Measurements from ENCODE around the gene ACTL10. TPM values are rescaled to one million over a fixed set of nuclear protein-coding genes. Genes with fewer than 3 reads are reported as not detected.

ACTL10 gene
- total and polyA plus RNA-seq, 11 donors = 0.13 to 1.1 (median 0.36) TPM

DNA sequence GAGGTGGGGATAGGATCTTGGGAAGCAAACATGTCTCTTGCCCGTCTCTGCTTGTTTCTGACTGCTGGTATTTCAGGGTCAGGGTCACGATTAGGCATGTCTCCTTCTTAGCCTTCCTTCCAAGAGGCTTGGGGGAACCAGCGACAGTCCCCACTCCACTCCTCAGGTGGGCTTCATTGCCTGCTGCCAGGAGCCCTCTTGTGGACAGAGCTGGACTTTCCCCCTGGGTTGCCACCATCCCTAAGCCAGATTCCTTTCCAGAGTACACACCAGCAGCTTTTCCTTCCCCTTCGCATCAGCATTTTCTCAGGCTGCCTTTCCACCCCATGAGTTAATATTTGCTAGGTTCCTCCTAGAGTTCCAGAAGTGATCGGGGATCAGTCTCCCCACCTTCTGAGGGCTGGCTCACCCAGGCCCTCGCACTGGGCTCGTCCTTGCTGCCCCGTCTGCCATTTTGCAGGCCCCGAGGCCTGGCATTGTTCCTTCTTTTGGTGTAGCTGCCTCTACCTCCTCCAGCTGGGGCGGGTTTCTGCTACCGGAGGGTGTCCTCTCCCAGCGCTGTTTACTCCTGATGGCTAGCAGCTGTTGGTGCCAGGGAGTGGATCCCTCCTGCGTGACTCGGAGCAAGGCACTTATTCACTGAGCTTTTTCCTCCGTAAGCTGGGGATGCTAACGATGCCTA is 13.4 kb upstream of the ACTL10 start:
- DNase-seq (peak in 3 of 5 donors; percentile 61 to 67 (median 61)), ATAC-seq (peak; percentile 45 to 66 (median 58))
- TF ChIP-seq, protein P1, sequence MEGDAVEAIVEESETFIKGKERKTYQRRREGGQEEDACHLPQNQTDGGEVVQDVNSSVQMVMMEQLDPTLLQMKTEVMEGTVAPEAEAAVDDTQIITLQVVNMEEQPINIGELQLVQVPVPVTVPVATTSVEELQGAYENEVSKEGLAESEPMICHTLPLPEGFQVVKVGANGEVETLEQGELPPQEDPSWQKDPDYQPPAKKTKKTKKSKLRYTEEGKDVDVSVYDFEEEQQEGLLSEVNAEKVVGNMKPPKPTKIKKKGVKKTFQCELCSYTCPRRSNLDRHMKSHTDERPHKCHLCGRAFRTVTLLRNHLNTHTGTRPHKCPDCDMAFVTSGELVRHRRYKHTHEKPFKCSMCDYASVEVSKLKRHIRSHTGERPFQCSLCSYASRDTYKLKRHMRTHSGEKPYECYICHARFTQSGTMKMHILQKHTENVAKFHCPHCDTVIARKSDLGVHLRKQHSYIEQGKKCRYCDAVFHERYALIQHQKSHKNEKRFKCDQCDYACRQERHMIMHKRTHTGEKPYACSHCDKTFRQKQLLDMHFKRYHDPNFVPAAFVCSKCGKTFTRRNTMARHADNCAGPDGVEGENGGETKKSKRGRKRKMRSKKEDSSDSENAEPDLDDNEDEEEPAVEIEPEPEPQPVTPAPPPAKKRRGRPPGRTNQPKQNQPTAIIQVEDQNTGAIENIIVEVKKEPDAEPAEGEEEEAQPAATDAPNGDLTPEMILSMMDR (IDR thresholded peaks at IDR 0.05) = peak; percentile 46 to 82 (median 74)
- TF ChIP-seq POLR2A (IDR thresholded peaks at IDR 0.05) = no peak
- no peaks in the 10 kb centered on the region for H3K9me3 ChIP-seq
- H3K36me3 ChIP-seq = peaks cover 0 to 18% (median 8%) of the 10 kb centered on the region in 9 donors
- WGBS, 4 donors = 45 to 52% (median 48%) methylated on average over 16 of the region's 16 CpGs
- H3K27me3 ChIP-seq = no peaks in the 10 kb centered on the region
- H3K4me1 ChIP-seq = peaks cover 0 to 27% (median 12%) of the 10 kb centered on the region in 12 donors
- H3K4me3 ChIP-seq = peak overlapping the region in 5 of 12 donors; percentile 3 to 28 (median 23)
- intact Hi-C loops (cut with DNase I) = loop anchor here in 9 of 10 donors (2.0 to 5.0 kb wide), 3 partner anchors 191 to 197 kb away; no protein-coding TSS in a partner anchor
- H3K27ac ChIP-seq = peak overlapping the region in 2 of 12 donors; percentile 25 to 29

DNA sequence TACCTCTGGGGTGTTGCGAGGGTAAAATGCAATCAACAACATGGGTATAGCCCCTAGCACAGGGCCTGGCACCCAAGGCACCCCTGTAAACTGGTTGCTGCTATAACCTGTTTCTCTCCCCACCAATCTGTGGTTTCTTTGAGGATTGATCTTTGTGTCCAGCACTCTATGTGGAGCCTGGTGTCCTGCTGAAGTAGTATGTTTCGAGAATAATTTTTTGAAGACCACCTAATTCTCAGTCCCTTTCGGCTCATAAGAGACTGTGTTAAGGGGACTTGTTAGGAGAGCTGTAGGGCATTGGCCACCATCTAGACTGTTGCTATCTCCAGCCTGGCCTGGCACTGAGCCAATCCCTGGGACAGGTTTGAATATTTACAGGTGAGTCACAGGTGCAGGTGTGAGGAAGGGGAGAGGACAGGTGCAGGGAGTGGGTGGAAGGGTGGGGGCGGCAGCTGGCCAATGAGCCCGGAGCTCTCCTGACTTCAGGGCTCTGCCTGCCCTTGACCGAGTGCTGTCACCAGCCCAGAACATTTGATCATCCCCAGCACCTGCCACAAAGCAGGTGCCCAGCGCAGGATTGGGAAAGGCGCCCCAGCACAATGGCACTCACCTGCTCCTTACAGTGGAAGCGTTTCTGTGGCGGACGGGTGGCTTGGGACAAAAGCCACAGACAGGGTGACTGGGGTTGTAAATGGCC is 12.7 kb upstream of the ACTL10 start:
- ATAC-seq = peak in 3 of 4 donors; percentile 5 to 29 (median 12)
- Histone ChIP-seq H3K4me3 (peak overlapping the region in 2 of 12 donors; percentile 3 to 28), H3K27me3 (no peaks in the 10 kb centered on the region), H3K27ac (no peak overlapping the region), H3K36me3 (peaks cover 0 to 23% (median 8%) of the 10 kb centered on the region in 9 donors), H3K4me1 (peaks cover 0 to 20% (median 8%) of the 10 kb centered on the region in 12 donors), H3K9me3 (no peaks in the 10 kb centered on the region)
- DNase-seq = no peak
- intact Hi-C loops (cut with DNase I) = loop anchor here in 9 of 10 donors (2.0 to 5.0 kb wide), 3 partner anchors 192 to 197 kb away; no protein-coding TSS in a partner anchor
- TF ChIP-seq POLR2A (IDR thresholded peaks at IDR 0.05) = no peak
- TF ChIP-seq, protein P1 (IDR thresholded peaks at IDR 0.05) = no peak
- WGBS, 4 donors = 83 to 90% (median 84%) methylated on average over 11 of the region's 11 CpGs

DNA sequence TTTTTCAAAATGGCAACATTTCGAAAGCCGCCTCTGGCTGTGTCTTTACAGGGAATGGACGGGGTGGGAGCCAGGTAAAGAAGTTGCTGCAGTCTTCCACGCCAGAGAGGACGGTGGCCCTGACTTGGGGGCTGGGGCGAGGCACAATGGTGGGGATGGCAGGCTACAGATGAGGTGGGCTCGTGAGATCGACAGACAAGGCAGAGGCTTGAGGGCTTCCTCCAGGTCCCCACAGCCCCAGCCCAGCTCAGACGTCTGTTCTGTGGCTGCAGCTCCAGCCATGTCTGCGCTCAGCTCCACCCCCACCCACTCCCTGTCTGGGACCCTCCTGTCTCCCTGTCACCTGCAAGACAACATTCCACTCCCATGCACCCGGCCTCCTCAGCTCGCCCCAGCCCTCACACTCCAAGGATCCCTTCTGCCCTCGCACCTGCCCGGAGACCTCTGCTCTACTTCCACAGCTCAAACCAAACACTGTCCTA is 12.0 kb upstream of the ACTL10 start:
- H3K9me3 ChIP-seq = no peaks in the 10 kb centered on the region
- H3K36me3 ChIP-seq = peaks cover 0 to 30% (median 11%) of the 10 kb centered on the region in 9 donors
- DNase-seq = no peak
- no peaks in the 10 kb centered on the region for H3K27me3 ChIP-seq
- H3K4me1 ChIP-seq = peaks cover 0 to 17% (median 6%) of the 10 kb centered on the region in 12 donors
- intact Hi-C loops (cut with DNase I) = loop anchor here in 6 of 10 donors (5.0 kb wide), 2 partner anchors 192 to 197 kb away; no protein-coding TSS in a partner anchor
- ATAC-seq = peak in 2 of 4 donors; percentile 1 to 5
- no peak overlapping the region for H3K4me3 ChIP-seq
- H3K27ac ChIP-seq = no peak overlapping the region
- no peak for TF ChIP-seq POLR2A (IDR thresholded peaks at IDR 0.05)
- TF ChIP-seq, protein P1 (IDR thresholded peaks at IDR 0.05) = no peak
- WGBS, 4 donors = 71 to 79% (median 76%) methylated on average over 14 of the region's 14 CpGs

DNA sequence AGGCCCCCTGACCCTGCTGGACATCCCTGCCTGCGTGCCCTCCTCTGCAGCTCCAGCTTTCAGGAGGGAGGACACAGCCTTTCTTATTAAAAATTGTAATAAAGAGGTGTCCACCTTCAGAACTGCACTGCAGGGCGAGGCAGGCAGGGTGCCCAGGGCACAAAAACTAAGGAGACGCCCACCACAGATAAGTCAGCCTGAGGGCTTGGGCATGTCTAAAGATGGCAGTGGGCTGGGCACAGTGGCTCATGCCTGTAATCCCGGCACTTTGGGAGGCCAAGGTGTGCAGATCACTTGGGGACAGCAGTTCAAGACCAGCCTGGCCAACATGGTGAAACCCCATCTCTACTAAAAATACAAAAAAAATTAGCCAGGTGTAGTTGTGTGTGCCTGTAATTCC is 11.6 kb upstream of the ACTL10 start:
- WGBS, 4 donors = 58 to 69% (median 61%) methylated on average over 4 of the region's 4 CpGs
- DNase-seq (no peak), ATAC-seq (no peak)
- H3K4me1 ChIP-seq = peaks cover 0 to 17% (median 6%) of the 10 kb centered on the region in 12 donors
- peaks cover 0 to 34% (median 15%) of the 10 kb centered on the region in 9 donors for H3K36me3 ChIP-seq
- intact Hi-C loops (cut with DNase I) = no loop called here
- no peak overlapping the region for H3K4me3 ChIP-seq
- TF ChIP-seq POLR2A (IDR thresholded peaks at IDR 0.05) = no peak
- TF ChIP-seq, protein P1 (IDR thresholded peaks at IDR 0.05) = no peak
- no peaks in the 10 kb centered on the region for H3K27me3 ChIP-seq
- H3K9me3 ChIP-seq = no peaks in the 10 kb centered on the region
- H3K27ac ChIP-seq = no peak overlapping the region
